ENCODE measurements around the gene NAIF1. TPM values are rescaled to one million over a fixed set of nuclear protein-coding genes. Genes with fewer than 3 reads are reported as not detected.

Gene NAIF1
- total RNA-seq, 2 donors from 2014 or later: 5.8 to 8.2 TPM

- Histone ChIP-seq H3K27me3 (no peaks in the 10 kb centered on the region), H3K36me3 (peaks cover 36% of the 10 kb centered on the region), H3K4me3 (peak overlapping the region; percentile 41 to 46), H3K27ac (peak overlapping the region; percentile 86 to 89), H3K4me1 (peaks cover 0 to 91% of the 10 kb centered on the region in 2 donors), H3K9me3 (no peaks in the 10 kb centered on the region)
- no peak for DNase-seq (ENCODE audit: low spot score)
- TF ChIP-seq, protein P1, sequence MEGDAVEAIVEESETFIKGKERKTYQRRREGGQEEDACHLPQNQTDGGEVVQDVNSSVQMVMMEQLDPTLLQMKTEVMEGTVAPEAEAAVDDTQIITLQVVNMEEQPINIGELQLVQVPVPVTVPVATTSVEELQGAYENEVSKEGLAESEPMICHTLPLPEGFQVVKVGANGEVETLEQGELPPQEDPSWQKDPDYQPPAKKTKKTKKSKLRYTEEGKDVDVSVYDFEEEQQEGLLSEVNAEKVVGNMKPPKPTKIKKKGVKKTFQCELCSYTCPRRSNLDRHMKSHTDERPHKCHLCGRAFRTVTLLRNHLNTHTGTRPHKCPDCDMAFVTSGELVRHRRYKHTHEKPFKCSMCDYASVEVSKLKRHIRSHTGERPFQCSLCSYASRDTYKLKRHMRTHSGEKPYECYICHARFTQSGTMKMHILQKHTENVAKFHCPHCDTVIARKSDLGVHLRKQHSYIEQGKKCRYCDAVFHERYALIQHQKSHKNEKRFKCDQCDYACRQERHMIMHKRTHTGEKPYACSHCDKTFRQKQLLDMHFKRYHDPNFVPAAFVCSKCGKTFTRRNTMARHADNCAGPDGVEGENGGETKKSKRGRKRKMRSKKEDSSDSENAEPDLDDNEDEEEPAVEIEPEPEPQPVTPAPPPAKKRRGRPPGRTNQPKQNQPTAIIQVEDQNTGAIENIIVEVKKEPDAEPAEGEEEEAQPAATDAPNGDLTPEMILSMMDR (IDR thresholded peaks at IDR 0.05): no peak
These were observed 32.9 kb upstream of the NAIF1 start for GRCh38 chr9:128099932-128100491.

DNA sequence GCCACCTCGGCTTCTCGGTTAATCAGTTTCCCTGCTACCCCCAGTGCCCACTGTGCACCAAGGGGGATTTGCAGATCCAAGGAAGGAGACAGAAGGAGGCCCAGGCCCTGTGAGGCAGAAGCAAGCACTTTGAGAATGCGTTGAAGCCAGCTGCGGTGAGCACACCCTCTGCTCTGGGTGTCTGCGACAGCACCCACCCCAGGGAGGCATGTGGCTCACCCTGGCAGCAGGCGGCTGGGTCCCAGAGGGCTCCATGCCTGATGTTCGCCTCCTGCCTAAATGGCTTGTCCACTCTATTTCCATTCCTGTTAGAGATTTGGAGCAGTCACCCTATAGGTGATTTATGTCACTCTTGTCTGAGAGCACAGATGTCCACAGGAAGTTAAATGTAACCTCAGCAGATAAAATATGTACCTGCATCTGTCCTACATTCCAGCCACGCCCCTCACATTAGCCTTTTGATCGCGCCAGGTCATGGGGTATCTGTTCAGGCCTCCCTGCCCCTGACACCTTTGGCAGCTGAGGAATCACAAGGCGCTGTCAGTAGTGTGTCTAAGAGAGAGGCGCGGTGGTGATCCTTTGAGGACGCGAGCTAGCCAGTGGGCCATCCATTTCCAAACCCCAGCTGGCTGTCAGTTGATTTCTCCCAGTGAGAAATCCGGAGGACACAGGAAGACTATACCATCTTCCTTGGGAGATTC, 32.3 kb upstream of the NAIF1 start:
- H3K4me1 ChIP-seq: peaks cover 0 to 95% of the 10 kb centered on the region in 2 donors
- DNase-seq (ENCODE audit: low spot score): no peak
- H3K27me3 ChIP-seq: no peaks in the 10 kb centered on the region
- no peaks in the 10 kb centered on the region for H3K9me3 ChIP-seq
- peaks cover 34% of the 10 kb centered on the region for H3K36me3 ChIP-seq
- H3K27ac ChIP-seq: peak overlapping the region; percentile 86 to 89
- TF ChIP-seq, protein P1 (IDR thresholded peaks at IDR 0.05): no peak
- H3K4me3 ChIP-seq: peak overlapping the region; percentile 41 to 46

DNA sequence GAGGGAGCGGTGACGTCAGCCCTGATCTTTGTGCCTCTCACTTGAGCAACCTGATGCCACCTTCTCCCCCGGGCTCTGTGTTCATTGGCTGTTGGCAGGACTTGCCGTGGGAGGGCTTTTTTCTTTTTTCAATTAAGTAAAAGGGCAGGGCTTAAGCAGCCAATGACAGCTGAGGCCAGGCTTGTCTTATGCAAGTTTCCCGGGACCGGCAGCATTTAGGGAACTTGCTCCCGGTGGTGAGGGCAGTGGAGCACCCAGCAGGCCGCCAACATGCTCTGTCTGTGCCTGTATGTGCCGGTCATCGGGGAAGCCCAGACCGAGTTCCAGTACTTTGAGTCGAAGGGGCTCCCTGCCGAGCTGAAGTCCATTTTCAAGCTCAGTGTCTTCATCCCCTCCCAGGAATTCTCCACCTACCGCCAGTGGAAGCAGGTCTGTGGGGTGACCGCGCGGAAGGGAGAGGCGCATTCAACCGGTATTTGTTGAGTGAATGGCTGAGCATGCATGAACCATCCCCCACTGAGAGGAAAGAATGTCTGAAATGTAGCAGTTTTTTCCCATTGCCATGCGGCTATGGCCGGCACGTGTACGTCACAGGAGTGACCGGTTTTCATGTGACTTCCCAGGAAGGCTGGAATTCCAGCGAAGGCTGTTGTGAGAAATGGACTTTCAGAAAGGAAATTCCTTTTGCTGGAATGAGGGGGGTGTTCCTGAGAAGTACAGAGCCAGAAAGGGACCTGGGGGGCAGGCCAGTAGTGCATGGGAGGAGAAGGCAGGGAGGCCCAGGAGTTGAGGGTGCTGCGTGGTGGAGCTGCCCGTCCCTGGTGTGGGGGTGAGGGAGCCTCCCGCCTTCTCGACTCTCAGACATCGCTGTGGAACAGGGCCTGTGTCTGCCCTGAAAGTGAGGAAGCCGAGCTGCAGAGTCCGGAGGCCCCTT, 31.4 kb upstream of the NAIF1 start:
- Histone ChIP-seq H3K9me3 (no peaks in the 10 kb centered on the region), H3K4me1 (peaks cover 0 to 95% of the 10 kb centered on the region in 2 donors), H3K27me3 (no peaks in the 10 kb centered on the region), H3K36me3 (peaks cover 26% of the 10 kb centered on the region), H3K27ac (peak overlapping the region; percentile 86 to 89), H3K4me3 (peak overlapping the region; percentile 41 to 46)
- TF ChIP-seq, protein P1 (IDR thresholded peaks at IDR 0.05): no peak
- peak; percentile 99 for DNase-seq (ENCODE audit: low spot score)

DNA sequence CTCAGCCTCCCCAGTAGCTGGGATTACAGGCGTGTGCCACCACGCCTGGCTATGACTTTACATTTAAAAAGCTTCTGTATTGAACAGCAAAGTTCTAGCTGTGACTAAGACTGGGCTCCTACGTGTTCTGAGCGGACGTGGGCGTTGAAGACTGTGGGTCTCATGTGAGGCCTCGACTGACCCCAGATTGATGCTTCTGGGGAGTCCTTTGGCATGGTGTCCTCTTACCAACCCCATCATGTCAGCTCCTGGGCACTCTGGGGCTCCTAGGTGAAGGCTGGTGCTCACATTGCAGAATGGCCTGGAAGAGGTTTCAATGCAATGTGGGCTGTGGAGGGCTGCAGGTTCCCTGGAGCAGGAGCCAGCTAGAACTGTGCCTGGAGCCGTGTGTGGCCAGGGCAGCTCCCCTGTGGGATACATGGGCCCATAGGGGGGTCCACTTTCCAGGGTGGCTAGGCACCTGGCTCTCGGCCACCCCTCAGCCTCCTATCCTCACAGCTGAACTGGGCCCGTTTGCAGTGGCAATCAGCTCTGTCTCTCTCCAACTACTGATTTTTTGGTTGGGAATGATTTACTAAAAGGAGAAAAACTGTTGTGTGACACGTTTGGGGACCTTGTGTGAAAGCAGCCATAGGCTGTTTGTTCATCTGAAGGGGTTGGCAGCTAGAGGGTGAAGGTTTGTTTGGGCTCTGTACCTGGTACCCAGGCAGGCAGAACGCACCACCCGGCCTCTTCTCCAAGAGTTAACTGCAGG, 30.6 kb upstream of the NAIF1 start:
- Histone ChIP-seq H3K4me3 (peak overlapping the region in 1 of 2 donors; percentile 46), H3K36me3 (peaks cover 18% of the 10 kb centered on the region), H3K27ac (peak overlapping the region; percentile 86 to 89), H3K9me3 (no peaks in the 10 kb centered on the region), H3K4me1 (peaks cover 0 to 97% of the 10 kb centered on the region in 2 donors), H3K27me3 (no peaks in the 10 kb centered on the region)
- TF ChIP-seq, protein P1 (IDR thresholded peaks at IDR 0.05): no peak
- no peak for DNase-seq (ENCODE audit: low spot score)
